Measurements from ENCODE around the gene SSBP3. TPM values are rescaled to one million over a fixed set of nuclear protein-coding genes. Genes with fewer than 3 reads are reported as not detected.

The SSBP3 gene
- total and polyA plus RNA-seq, 4 donors: 7.7 to 24.7 (median 17.3) TPM

- WGBS: 57% methylated on average over 18 of the region's 18 CpGs
- Histone ChIP-seq H3K9me3 (ENCODE audit: control insufficient read depth in 4 of 4, low read length in 3 of 4) (no peaks in the 10 kb centered on the region), H3K27me3 (ENCODE audit: control insufficient read depth in 4 of 4, insufficient read depth in 4 of 4, low read length in 3 of 4) (no peaks in the 10 kb centered on the region), H3K4me1 (ENCODE audit: control insufficient read depth in 4 of 4, insufficient read depth in 4 of 4, low read length in 3 of 4) (peaks cover 0 to 18% (median 2%) of the 10 kb centered on the region in 4 donors), H3K4me3 (ENCODE audit: low read depth in 1 of 3, low read length in 3 of 3) (no peak overlapping the region), H3K27ac (ENCODE audit: low read depth in 1 of 2, low read length in 2 of 2) (peak overlapping the region; percentile 31 to 55), H3K36me3 (ENCODE audit: control insufficient read depth in 4 of 4, insufficient read depth in 3 of 4, low read depth in 1 of 4, low read length in 3 of 4) (peaks cover 5 to 36% (median 35%) of the 10 kb centered on the region in 4 donors), H3K9ac (ENCODE audit: low read depth in 1 of 2, low read length in 2 of 2) (no peak overlapping the region)
- no peak for DNase-seq (ENCODE audit: low spot score)
- TF ChIP-seq YY1 (IDR thresholded peaks at IDR 0.05): no peak
- no peak for TF ChIP-seq ZBTB33 (IDR thresholded peaks at IDR 0.05)
These were observed 186.0 kb downstream of the SSBP3 start for GRCh38 chr1:54220004-54220811.

GRCh38 chr1:54219688-54220003, 186.5 kb downstream of the SSBP3 start:
- H3K4me1 ChIP-seq (ENCODE audit: control insufficient read depth in 4 of 4, insufficient read depth in 4 of 4, low read length in 3 of 4): peaks cover 0 to 18% (median 2%) of the 10 kb centered on the region in 4 donors
- no peaks in the 10 kb centered on the region for H3K9me3 ChIP-seq (ENCODE audit: control insufficient read depth in 4 of 4, low read length in 3 of 4)
- no peak overlapping the region for H3K4me3 ChIP-seq (ENCODE audit: low read depth in 1 of 3, low read length in 3 of 3)
- H3K9ac ChIP-seq (ENCODE audit: low read depth in 1 of 2, low read length in 2 of 2): no peak overlapping the region
- WGBS: 55% methylated on average over 3 of the region's 3 CpGs
- no peaks in the 10 kb centered on the region for H3K27me3 ChIP-seq (ENCODE audit: control insufficient read depth in 4 of 4, insufficient read depth in 4 of 4, low read length in 3 of 4)
- peaks cover 5 to 41% (median 40%) of the 10 kb centered on the region in 4 donors for H3K36me3 ChIP-seq (ENCODE audit: control insufficient read depth in 4 of 4, insufficient read depth in 3 of 4, low read depth in 1 of 4, low read length in 3 of 4)
- peak overlapping the region; percentile 31 to 55 for H3K27ac ChIP-seq (ENCODE audit: low read depth in 1 of 2, low read length in 2 of 2)
- DNase-seq (ENCODE audit: low spot score): no peak
- TF ChIP-seq EGR1 (IDR thresholded peaks at IDR 0.05; ENCODE audit: low read depth in 2 of 2) (no peak), NR2F2 (IDR thresholded peaks at IDR 0.05) (no peak), GABPA (IDR thresholded peaks at IDR 0.05 in 1 of 2, conservative IDR thresholded peaks at IDR 0.05 in 1 of 2) (no peak), RXRA (IDR thresholded peaks at IDR 0.05) (no peak), RAD21 (IDR thresholded peaks at IDR 0.05) (no peak), FOXA1 (IDR thresholded peaks at IDR 0.05) (no peak), HNF4G (IDR thresholded peaks at IDR 0.05) (no peak), REST (IDR thresholded peaks at IDR 0.05) (no peak), JUND (IDR thresholded peaks at IDR 0.05) (no peak), TAF1 (conservative IDR thresholded peaks at IDR 0.05) (no peak), HNF4A (conservative IDR thresholded peaks at IDR 0.05) (no peak)
- TF ChIP-seq, protein P1, sequence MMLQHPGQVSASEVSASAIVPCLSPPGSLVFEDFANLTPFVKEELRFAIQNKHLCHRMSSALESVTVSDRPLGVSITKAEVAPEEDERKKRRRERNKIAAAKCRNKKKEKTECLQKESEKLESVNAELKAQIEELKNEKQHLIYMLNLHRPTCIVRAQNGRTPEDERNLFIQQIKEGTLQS (IDR thresholded peaks at IDR 0.05): no peak
- TF ChIP-seq, protein P2, sequence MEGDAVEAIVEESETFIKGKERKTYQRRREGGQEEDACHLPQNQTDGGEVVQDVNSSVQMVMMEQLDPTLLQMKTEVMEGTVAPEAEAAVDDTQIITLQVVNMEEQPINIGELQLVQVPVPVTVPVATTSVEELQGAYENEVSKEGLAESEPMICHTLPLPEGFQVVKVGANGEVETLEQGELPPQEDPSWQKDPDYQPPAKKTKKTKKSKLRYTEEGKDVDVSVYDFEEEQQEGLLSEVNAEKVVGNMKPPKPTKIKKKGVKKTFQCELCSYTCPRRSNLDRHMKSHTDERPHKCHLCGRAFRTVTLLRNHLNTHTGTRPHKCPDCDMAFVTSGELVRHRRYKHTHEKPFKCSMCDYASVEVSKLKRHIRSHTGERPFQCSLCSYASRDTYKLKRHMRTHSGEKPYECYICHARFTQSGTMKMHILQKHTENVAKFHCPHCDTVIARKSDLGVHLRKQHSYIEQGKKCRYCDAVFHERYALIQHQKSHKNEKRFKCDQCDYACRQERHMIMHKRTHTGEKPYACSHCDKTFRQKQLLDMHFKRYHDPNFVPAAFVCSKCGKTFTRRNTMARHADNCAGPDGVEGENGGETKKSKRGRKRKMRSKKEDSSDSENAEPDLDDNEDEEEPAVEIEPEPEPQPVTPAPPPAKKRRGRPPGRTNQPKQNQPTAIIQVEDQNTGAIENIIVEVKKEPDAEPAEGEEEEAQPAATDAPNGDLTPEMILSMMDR (IDR thresholded peaks at IDR 0.05; ENCODE audit: low read depth, low read length, missing input control): no peak

All from liver (tissue), 9 donors.